HG03342 (cell line): Measurements from ENCODE around the gene AP4S1.

ENCODE experiments used
- ATAC-seq: cut with Tn5 transposase; IDR thresholded peaks from one replicate; pipeline ENCODE4 v1.9.1; 2021; ENCODE audit warnings: mild to moderate bottlenecking, moderate library complexity; ENCODE audit not compliant: unreplicated experiment

Gene AP4S1

DNA sequence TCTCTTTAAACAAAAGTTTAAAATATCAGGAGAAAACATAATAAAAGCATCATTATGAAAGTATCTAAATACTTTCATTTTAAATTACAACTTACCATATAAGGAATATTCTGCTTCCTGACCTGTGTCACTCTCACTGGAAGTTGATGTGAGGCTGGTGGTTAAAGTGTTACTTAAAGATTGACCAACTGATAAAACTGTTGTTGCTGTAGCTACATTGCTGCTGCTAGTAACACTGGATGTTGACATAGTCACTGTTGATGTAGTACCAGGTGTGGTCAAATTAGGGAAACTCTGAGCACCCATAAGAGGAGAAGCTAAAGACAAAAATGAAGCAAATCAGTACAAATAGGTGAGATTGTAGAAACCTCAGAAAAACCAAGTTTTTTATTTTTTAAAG lies 102.2 kb downstream of the AP4S1 start:
- peak; percentile 87 for ATAC-seq

DNA sequence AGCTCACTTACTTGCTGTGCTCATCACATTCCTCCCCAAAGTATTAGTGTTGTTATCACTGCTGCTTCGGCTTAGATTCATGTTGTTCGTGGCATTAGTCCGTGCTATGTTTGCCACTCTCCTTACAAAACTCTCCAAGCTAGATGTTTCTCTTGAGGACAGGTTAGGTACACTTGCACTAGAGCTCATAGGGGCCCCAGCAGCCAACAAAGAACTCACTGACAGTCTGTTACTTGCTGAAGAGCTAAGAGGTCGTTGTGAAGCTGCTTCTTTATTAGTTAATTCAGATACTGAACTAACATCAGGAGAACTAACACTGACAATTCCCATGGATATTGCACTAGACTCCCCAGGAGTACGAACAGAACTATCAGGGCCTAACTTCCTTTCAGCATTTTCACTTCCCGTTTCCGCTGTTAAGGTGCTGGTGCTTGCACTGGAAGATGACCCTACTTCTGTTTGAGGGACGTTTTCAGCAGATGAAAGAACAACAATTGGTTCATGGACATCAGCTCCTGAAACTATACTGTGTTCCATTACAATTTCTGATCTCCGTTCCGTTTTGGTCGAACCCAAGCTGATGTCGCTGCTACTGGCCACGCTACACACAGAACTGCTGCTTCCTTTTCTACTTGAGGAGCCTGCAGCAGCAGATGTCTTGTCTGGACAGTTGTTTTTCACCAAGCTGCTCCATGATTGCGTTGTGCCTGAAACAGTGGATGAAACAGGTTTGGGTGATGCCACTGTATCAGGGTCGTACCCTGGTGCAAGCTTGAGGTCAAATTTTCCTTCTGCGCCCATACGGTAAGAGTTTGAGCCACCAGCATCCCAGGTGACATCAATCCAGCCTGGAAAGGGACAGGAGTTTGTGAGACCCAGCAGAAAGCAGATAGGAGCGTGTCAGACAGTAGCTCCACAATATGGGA lies 103.4 kb downstream of the AP4S1 start:
- peak; percentile 48 for ATAC-seq

DNA sequence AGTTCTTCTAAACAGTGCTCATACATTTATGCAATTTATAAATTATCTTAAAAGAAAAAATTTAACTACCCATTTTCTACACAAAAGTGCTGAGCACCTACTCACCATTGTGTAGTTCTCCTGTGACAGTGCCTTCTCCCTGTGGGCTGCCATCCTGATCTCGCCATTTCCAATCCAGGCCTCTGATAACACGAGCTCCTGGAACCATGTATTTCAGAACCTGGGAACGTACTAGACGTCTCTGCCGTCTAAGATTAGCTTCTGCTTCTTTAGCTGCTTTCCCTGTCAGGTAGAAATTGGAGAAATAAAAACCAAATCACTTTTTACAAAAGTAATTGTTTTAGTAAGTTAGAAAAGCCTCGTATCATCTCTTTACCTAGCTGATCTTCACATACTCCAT lies 107.7 kb downstream of the AP4S1 start:
- no peak for ATAC-seq

DNA sequence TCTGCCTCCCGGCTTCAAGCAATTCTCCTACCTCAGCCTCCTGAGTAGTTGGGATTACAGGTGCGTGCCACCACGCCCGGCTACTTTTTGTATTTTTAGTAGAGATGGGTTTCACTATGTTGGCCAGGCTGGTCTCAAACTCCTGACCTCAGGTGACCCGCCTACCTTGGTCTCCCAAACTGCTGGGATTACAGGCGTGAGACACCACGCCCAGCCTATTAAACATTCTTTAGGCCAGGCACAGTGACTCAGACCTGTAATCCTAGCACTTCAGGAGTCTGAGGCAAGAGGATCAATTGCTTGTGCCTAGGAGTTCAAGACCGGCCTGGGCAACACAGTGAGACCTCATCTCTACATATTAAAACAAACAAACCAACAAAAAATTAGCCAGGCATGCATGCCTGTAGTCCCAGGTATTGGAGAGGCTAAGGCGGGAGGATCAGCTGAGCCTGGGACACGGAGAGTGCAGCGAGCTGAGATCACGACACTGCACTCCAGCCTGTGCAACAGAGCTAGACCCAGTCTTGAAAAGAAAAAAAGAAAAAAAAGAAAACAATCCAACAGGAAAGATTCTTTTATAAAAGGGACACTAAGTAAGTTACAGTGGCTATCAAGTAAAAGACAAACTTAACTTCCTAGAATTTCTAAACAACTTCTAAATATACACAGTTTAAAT lies 111.9 kb downstream of the AP4S1 start:
- no peak for ATAC-seq

DNA sequence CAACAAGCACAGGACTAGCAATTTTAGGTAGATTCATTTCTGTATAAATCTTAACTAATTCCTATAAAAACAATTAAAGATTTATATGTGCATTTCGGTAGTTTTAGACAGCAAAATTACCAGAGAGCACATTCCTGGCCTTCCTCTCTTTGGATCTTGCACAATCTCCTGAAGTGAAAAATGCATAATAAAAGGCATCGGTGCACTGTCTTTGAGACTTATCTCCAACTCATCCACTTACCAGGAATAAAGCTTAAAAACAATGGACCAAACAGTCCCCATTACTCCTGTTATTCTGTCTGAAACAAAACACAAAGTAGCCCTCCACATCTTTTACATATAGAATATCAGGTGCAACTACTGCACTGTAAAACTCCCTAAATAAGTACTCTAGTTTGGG lies 112.9 kb downstream of the AP4S1 start:
- no peak for ATAC-seq

DNA sequence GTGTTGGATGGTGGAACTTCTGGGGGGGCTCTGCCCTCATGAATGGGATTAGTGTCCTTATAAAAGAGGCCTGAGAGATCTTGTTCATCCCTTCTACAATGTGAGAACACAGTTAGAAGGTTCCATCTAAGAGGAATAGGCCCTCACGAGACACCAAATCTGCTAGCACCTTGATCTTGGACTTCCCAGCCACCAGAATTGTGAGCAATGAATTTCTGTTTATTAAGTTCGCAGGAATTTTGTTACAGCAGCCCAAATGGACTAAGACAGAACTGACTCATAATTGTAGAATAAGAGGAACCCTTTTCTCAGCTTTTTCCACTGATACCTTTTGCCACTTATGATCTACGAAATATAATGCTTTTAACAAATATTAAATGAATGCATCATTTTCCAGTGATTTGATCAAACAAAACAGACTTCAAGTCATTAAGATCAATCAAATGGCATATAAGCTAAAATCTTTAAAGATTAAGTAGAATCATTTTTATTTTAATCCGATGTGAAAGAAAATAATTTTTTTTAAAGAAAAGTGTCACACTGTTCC lies 113.9 kb downstream of the AP4S1 start:
- ATAC-seq, result no peak

DNA sequence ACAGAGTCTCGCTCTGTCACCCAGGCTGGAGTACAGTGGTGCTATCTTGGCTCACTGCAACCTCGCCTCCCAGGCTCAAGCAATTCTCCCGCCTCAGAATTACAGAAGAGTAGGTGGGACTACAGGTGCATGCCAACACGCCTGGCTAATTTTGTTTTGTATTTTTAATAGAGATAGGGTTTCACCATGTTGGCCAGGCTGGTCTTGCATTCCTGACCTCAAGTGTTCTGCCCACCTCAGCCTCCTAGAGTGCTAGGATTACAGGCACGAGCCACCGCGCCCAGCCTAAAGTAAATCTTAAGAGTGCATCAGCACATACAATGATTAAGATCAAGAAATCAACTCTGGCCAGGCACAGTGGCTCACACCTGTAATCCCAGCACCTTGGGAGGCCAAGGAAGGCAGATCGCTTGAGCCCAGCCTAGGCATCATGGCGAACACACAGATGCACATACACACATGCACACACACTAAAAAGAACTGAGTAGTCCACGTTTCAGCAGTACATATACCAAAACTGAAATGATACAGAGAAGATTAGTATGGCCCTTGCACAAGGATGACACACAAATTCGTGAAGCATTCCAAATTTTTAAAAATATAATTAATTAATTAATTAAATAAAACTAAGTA lies 117.1 kb downstream of the AP4S1 start:
- no peak for ATAC-seq
